ENCODE results near the gene PON2. TPM values are rescaled to one million over a fixed set of nuclear protein-coding genes. Genes with fewer than 3 reads are reported as not detected.

Gene PON2
- 100 to 1,000 TPM; 128 to 476 (median 197) TPM for total RNA-seq

DNA sequence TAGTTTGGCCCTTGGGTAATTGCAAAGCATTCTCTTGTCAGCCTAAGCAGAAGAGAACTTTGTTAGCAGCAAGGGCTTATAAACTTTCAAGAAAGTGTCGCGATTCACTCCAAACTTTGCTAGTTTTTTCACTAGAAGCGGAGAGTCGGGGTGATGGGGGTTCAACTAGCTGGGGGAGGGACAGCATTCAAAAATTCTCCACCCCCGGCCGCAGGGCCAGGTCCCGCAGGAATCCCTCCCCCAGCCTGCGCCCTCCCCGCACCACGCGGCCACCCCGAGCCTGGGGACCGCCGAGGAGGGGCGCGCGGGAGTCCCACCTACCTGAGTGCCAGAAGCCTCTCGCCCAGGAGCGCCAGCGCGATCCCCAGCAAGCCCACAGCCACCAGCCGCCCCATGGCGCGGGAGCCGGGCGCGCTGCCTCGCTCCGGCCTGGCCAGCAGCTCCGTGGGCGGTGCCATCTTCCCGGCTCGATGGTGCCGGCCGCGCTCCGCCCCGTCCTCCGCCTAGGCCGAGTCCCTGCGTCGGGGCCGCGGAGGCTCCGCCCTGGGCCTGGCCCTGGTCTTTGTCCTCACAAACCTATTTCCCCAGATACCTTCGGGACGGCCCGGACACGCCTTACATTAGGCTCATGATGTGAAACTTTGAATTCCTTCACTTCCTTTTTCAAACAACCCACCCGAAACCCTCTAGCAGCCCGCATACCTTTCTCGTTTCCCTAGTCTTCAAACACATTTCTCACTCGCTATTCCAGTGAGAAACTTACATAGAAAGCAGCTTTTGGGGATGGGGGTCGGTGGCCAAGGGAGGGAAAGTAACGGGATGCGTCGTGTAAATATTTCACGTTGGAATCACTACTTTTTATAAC, at the start of gene PON2:
PON2 (minus strand) TSS at position 472 of the 865 bp plus-strand sequence; CDS start at position 395, 77 bp downstream.
- no peaks in the 10 kb centered on the region for H3K27me3 ChIP-seq
- no peaks in the 10 kb centered on the region for H3K9me3 ChIP-seq
- H3K36me3 ChIP-seq: peaks cover 0 to 6% (median 0%) of the 10 kb centered on the region in 4 donors
- peak within 1 kb of the TSS; percentile 59 to 82 (median 64) for H3K4me3 ChIP-seq
- TF ChIP-seq POLR2AphosphoS5 (IDR thresholded peaks at IDR 0.05): peak; percentile 57 to 79
- peak in 3 of 4 donors; percentile 71 to 87 (median 85) for TF ChIP-seq POLR2A (IDR thresholded peaks at IDR 0.05)
- TF ChIP-seq, protein P1, sequence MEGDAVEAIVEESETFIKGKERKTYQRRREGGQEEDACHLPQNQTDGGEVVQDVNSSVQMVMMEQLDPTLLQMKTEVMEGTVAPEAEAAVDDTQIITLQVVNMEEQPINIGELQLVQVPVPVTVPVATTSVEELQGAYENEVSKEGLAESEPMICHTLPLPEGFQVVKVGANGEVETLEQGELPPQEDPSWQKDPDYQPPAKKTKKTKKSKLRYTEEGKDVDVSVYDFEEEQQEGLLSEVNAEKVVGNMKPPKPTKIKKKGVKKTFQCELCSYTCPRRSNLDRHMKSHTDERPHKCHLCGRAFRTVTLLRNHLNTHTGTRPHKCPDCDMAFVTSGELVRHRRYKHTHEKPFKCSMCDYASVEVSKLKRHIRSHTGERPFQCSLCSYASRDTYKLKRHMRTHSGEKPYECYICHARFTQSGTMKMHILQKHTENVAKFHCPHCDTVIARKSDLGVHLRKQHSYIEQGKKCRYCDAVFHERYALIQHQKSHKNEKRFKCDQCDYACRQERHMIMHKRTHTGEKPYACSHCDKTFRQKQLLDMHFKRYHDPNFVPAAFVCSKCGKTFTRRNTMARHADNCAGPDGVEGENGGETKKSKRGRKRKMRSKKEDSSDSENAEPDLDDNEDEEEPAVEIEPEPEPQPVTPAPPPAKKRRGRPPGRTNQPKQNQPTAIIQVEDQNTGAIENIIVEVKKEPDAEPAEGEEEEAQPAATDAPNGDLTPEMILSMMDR (IDR thresholded peaks at IDR 0.05): no peak
- peak in 1 of 4 donors; percentile 51 for TF ChIP-seq EP300 (IDR thresholded peaks at IDR 0.05)
- DNase-seq: peak; percentile 86 to 96
- H3K4me1 ChIP-seq: peaks cover 17 to 34% (median 18%) of the 10 kb centered on the region in 4 donors
- peak within 1 kb of the TSS; percentile 91 to 97 (median 96) for H3K27ac ChIP-seq
- ATAC-seq (ENCODE audit: low FRiP score in 2 of 2): peak; percentile 95 to 99
- WGBS, 2 donors: 0 to 1% methylated on average over 40 to 44 of the region's 58 CpGs

DNA sequence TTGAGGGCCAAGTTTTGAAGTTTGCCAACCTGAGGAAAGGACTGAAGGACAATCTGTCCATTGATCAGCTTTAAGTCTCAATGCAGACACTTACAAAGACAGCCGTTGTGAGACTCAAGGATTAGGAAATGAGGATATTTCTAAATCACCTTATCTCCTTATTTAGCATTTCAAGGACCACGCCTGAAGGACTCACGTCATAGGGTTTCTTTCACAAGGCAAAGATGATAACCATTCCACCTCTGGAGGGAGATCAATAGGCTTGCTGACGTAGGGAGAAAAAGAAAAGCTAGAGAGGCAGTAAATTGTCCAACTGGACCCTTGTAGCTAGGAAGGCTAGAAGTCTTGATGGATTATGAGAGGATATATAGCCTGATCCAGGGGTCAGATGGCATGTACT, 47.6 kb upstream of the PON2 start:
- Histone ChIP-seq H3K4me1 (peaks cover 0 to 4% (median 0%) of the 10 kb centered on the region in 4 donors), H3K4me3 (no peak overlapping the region), H3K9me3 (no peaks in the 10 kb centered on the region), H3K27me3 (no peaks in the 10 kb centered on the region), H3K27ac (no peak overlapping the region), H3K36me3 (no peaks in the 10 kb centered on the region)
- DNase-seq: no peak
- no peak for TF ChIP-seq POLR2AphosphoS5 (IDR thresholded peaks at IDR 0.05)
- no peak for TF ChIP-seq POLR2A (IDR thresholded peaks at IDR 0.05)
- TF ChIP-seq, protein P1 (IDR thresholded peaks at IDR 0.05): no peak
- no peak for TF ChIP-seq EP300 (IDR thresholded peaks at IDR 0.05)
- 74 to 80% methylated on average over 4 of the region's 4 CpGs for WGBS, 2 donors
- no peak for ATAC-seq (ENCODE audit: low FRiP score in 2 of 2)

DNA sequence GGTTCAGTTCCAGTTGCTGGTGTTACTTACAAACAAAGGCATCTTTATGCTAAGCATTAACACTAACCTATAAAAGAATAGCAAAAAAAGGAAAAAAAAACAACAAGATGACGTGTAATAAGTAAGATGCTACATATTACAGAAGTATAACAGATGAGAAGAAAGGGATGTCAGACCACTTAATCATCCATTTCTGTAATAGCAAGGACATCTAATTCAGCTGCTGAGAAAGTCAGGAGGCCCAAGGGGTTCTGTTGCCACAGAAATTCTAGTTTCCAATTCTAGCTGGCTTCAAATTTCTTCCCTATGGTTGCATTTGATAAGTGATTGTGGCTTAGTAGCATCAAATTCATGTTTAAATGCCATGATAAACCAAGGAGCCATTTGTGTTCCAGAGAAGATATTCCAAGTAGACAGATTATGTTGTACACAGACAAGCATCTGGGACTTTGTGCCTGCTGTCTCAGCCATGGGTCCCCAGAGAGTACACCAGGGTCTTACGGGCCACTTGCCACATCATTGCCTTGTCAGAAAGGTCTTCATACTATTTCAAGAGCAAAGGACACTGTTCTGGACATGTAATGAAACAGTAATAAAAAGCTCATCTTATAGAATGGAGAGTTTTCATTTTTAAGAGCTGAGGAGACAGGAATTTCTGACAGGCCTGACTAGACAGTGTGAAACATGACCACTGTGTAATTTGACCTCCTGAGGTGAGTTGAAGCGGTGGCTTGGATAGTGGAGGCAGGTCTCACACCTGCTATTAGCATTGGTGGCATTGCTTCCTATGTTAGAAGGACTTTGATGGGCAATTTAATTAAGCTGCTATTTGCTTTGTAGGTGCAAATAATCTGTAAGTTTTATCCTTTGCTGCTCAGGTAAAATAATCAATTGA, 46.7 kb upstream of the PON2 start:
- ATAC-seq (ENCODE audit: low FRiP score in 2 of 2) (no peak), DNase-seq (no peak)
- no peaks in the 10 kb centered on the region for H3K9me3 ChIP-seq
- H3K27ac ChIP-seq: no peak overlapping the region
- no peak for TF ChIP-seq POLR2AphosphoS5 (IDR thresholded peaks at IDR 0.05)
- H3K4me1 ChIP-seq: peaks cover 0 to 9% (median 3%) of the 10 kb centered on the region in 4 donors
- 94% methylated on average over 3 of the region's 3 CpGs for WGBS, 2 donors
- no peaks in the 10 kb centered on the region for H3K36me3 ChIP-seq
- no peaks in the 10 kb centered on the region for H3K27me3 ChIP-seq
- no peak overlapping the region for H3K4me3 ChIP-seq

DNA sequence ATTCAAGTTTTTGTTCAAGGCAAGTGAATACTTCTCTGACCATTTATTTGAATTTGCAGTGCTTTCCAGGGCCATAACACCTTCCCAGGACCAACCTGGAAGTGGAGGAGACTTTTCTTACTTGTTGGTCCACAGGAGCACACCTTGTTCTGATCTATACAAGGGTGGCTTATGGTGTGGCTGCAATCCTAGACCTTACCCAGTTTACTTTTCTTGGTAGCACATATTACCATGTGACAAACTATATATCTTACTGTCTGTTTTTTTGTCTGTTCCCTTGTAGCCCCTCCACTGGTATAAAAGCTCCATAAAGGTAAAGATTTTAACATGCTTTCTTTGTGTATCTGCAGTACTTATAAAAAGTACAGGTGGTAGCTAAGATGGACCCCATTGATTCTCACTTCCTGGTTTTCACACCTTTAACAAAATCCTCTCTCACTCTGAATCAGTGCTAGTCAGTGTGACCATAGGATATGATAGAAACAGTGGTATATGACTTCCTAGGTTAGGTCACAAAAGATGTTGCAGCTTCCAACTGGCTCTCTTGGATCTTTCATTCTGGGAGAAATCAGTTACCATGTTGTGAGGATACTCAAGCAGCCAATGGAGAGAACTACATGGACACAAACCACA, 45.3 kb upstream of the PON2 start:
- Histone ChIP-seq H3K4me1 (peaks cover 0 to 15% (median 3%) of the 10 kb centered on the region in 4 donors), H3K27ac (no peak overlapping the region), H3K27me3 (no peaks in the 10 kb centered on the region), H3K9me3 (no peaks in the 10 kb centered on the region), H3K36me3 (no peaks in the 10 kb centered on the region), H3K4me3 (no peak overlapping the region)
- DNase-seq: no peak
- TF ChIP-seq, protein P1 (IDR thresholded peaks at IDR 0.05): no peak
- TF ChIP-seq EP300 (IDR thresholded peaks at IDR 0.05) (no peak), POLR2A (IDR thresholded peaks at IDR 0.05) (no peak), POLR2AphosphoS5 (IDR thresholded peaks at IDR 0.05) (no peak)
- ATAC-seq (ENCODE audit: low FRiP score in 2 of 2): no peak

Data from upper lobe of left lung (tissue), 6 donors.